Ureter (tissue), 1 donor: Measurements from ENCODE around the gene URB1. TPM values are rescaled to one million over a fixed set of nuclear protein-coding genes. Genes with fewer than 3 reads are reported as not detected.
"Not testable (repeated sequence)": the region's sequence is repeated elsewhere in the genome, so short reads cannot be mapped to it uniquely, and the experiment has no call there.

Experiments
- DNase-seq: peaks from one replicate; pipeline ENCODE4 v3.0.0-alpha.2; 2020; ENCODE audit warnings: low spot score
- total RNA-seq: library from RNA; stranded (reverse); gene quantifications from one replicate; pipeline ENCODE4 v1.2.4, GENCODE V29; 2023
- donor health status: DM: yes; HTN: yes; CAD: no.

Gene URB1
- total RNA-seq, 1 donor from 2014 or later: 34.6 TPM

GRCh38 chr21:32377506-32377905 is 15.3 kb downstream of the URB1 start:
- no peak for DNase-seq

GRCh38 chr21:32372755-32373154 is 20.1 kb downstream of the URB1 start:
- DNase-seq: no peak

GRCh38 chr21:32371913-32372314 is 20.9 kb downstream of the URB1 start:
- no peak for DNase-seq

GRCh38 chr21:32370998-32371766 is 21.6 kb downstream of the URB1 start:
- DNase-seq: no peak

- DNase-seq: not testable (repeated sequence)
Measured at GRCh38 chr21:32368961-32369360, 23.9 kb downstream of the URB1 start.

- DNase-seq: no peak
Measured at GRCh38 chr21:32368386-32368785, 24.4 kb downstream of the URB1 start.

- no peak for DNase-seq
Measured at GRCh38 chr21:32367158-32367557, 25.7 kb downstream of the URB1 start.

- DNase-seq: no peak
Measured at GRCh38 chr21:32366191-32366590, 26.6 kb downstream of the URB1 start.

GRCh38 chr21:32364796-32365195 is 28.0 kb downstream of the URB1 start:
- no peak for DNase-seq

GRCh38 chr21:32364387-32364786 is 28.4 kb downstream of the URB1 start:
- peak; percentile 56 for DNase-seq

GRCh38 chr21:32360401-32360975 is 32.3 kb downstream of the URB1 start:
- no peak for DNase-seq

GRCh38 chr21:32359719-32360260 is 33.0 kb downstream of the URB1 start:
- no peak for DNase-seq

GRCh38 chr21:32356874-32357395 is 35.9 kb downstream of the URB1 start:
- DNase-seq: no peak

- no peak for DNase-seq
Measured at GRCh38 chr21:32353002-32353711, 39.7 kb downstream of the URB1 start.

- no peak for DNase-seq
Measured at GRCh38 chr21:32352526-32352925, 40.3 kb downstream of the URB1 start.

- peak; percentile 76 for DNase-seq
Measured at GRCh38 chr21:32351428-32351827, 41.4 kb downstream of the URB1 start.

GRCh38 chr21:32350981-32351380 is 41.8 kb downstream of the URB1 start:
- no peak for DNase-seq

GRCh38 chr21:32350211-32350980 is 42.4 kb downstream of the URB1 start:
- DNase-seq: no peak

- DNase-seq: no peak
Measured at GRCh38 chr21:32349333-32349944, 43.4 kb downstream of the URB1 start.

- DNase-seq: peak; percentile 56
Measured at GRCh38 chr21:32348604-32349332, 44.0 kb downstream of the URB1 start.
